HG03575 (cell line): ENCODE measurements around the gene A4GALT.
"Not testable (repeated sequence)": the region's sequence is repeated elsewhere in the genome, so short reads cannot be mapped to it uniquely, and the experiment has no call there.

Source experiments
- ATAC-seq: cut with Tn5 transposase; IDR thresholded peaks from one replicate; pipeline ENCODE4 v1.9.1; 2021; ENCODE audit not compliant: unreplicated experiment, insufficient number of reproducible peaks, low FRiP score; ENCODE audit errors: extremely low read depth

Gene A4GALT

GRCh38 chr22:42745118-42745517, 24.4 kb upstream of the A4GALT start:
- no peak for ATAC-seq

- no peak for ATAC-seq
These were observed 22.9 kb upstream of the A4GALT start for GRCh38 chr22:42743501-42743991.

- ATAC-seq: no peak
These were observed 22.3 kb upstream of the A4GALT start for GRCh38 chr22:42742940-42743339.

- ATAC-seq: not testable (repeated sequence)
These were observed 19.6 kb upstream of the A4GALT start for GRCh38 chr22:42740320-42740719.

DNA sequence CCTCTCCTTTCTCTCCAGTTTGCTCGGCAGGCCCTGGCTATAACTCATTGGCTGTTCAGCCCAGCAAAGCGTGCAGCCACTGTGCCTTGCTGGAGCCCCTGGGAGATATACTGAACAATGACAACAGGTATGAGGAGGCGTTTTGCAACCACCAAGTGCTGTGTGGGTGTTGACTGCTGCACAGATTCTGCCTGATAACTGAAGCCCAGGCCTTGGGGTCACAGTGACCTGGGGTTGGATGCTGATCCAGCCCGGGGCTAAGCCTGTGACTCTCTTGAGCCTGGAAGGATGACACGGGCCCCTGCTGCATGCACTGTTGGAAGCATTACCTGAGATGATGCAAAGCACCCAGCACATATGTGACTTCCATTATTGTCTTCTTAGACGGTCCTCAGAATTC, 13.7 kb upstream of the A4GALT start:
- ATAC-seq: no peak

DNA sequence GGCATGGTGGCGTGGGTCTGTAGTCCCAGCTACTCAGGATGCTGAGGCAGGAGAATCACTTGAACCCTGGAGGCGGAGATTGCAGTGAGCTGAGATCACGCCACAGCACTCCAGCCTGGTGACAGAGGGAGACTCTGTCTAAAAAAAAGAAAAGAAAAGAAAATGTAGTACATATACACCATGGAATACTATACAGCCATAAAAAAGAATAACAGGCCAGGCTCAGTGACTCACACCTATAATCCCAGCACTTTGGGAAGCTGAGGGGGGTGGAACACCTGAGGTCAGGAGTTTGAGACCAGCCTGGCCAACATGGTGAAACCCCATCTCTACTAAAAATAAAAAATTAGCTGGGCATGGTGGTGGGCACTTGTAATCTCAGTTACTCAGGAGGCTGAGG, 12.7 kb upstream of the A4GALT start:
- not testable (repeated sequence) for ATAC-seq

DNA sequence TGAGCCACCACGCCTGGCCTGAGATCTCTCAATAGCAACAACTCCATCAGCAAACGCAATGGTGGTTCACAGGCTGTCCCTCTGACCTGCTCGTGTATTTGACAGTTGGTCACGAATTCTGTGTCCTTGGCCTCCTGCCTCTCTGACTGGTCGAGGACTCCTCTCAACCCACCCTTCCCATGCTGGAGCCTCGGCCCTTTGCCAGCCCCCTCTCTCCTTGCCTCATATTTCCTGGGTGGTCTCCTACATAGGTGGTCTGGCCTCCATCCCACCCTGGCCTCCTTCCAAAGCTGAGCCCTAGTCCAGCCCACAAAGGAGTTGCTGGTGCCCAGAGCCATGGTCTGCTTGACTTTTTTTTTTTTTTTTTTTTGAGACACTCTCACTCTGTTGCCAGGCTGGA, 11.4 kb upstream of the A4GALT start:
- no peak for ATAC-seq

DNA sequence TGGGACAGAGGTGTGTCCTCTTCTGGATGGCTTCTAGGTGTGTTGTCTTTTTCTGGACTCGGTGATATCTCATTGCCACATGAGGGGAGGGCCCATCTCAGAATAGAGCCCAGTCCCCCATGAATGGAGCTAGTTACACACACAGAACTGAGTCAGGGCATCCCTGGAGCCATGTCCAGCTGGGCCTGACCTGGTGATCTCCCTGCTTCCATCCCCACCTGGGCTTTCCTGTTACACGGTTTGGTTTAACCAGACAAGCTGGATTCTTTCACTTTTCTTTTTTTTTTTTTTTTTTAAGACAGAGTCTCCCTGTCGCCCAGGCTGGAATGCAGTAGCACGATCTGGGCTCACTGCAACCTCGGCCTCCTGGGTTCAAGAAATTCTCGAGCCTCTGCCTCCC, 6.1 kb upstream of the A4GALT start:
- no peak for ATAC-seq

DNA sequence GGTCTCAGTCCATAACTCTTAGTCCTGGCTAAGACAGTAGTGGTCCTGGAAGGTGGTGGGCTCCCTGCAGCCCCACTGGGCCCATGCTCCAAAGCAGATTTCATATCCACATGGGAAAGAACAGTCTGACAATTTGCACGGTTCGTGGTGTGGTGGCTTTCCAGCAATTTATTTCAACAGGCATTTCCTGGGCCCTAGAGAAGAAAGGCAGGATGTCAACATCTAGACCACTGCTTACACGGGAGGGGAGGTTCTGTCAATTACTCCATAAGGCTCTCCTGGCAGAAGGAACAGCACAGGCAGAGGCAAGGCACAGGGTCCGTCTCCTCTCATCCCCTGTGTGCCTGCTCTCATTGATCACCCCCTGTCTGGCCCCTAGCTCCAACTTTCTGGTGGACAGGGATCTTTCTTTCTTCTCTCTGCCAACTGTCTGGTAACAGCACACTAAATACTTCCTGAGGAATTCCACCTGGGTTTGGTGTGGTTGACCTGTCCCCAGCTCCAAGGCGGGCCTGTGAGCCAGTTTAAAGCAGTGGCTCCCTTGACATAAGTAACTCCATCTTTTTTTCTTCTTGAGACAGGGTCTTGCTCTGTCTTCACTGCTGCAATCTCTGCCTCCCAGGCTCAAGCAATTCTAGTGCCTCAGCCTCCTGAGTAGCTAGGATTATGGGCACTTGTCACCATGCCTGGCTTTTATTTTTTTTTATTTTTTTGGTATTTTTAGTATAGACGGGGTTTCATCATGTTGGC, 5.1 kb upstream of the A4GALT start:
- no peak for ATAC-seq

DNA sequence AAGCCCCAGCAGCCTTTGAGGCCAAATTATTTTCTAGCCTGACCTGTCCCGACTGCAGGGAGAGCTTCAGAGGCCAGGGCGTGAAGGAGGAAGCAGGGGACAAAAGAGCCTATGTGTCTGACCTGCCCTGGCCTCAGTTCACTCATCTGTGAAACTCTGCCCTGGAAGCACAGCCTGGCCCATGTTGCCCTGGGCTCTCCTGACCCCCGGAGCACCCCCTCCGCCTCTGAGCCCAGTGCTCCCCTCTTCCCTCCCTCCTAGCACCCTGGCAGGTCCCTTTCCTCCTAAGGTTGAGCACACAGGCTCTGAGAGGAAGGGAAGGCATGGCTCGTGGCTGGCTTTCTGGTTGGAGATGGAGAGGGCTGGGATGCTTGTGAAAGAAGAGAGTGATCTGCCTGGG, 3.4 kb upstream of the A4GALT start:
- ATAC-seq: no peak

GRCh38 chr22:42721045-42721434, 370 bp upstream of the A4GALT start:
- no peak for ATAC-seq

DNA sequence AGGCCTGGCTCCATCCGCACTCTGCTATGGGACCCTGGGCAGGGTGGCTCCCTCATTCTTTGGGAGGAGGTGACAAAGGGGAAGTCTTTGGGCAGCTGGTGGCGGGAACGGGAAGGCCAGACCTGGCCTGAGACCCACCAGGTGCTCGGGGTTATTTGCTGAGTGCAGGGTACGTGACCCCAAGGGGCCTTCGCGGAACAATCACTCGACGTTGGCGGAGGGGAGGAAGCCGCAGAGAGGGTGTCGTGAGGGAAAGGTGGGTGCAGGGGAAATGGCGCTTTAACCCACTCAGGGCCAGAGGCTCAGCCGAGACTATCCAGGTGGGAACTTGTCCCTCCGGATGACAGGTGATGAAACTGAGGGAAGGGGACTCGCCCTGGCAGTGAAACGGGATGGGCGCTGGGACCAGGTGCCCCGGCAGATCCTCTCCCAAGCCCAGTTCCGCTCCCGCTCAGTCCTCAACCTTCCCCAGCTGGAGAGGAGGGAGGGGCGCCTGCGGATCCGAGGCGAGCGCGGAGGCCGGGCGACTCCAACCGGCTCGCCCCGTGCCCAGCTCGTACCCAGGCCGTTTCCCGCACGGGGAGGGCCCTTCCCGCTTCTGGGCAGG, 911 bp downstream of the A4GALT start:
- ATAC-seq: no peak

GRCh38 chr22:42719133-42719532, 1.5 kb downstream of the A4GALT start:
- ATAC-seq: no peak

GRCh38 chr22:42717197-42717928, 3.3 kb downstream of the A4GALT start:
- ATAC-seq: no peak

DNA sequence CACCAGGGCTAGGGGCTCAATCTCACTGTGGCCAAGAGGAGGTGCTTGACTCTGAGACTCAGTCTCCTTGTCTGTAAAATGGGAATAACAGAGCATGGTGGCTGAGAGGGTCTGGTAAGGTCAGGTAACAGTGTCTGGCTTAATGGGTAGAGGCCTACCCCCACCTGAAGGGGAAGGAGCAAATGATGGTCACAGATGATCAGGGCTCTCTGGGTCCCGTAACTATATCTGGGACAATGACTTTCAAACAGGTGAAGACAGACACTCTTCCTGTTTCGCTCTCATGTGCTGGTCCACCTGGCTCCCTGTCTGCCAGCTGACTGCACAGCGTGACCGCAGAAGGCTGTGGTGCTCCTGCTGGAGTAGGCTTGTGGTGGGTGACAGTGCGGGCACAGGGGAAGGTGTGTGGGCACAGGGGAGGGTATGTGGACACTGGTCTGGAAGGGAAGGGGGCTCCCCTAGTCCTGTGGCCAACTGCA, 4.0 kb downstream of the A4GALT start:
- ATAC-seq: no peak

- no peak for ATAC-seq
These were observed 4.4 kb downstream of the A4GALT start for GRCh38 chr22:42716221-42716620.

DNA sequence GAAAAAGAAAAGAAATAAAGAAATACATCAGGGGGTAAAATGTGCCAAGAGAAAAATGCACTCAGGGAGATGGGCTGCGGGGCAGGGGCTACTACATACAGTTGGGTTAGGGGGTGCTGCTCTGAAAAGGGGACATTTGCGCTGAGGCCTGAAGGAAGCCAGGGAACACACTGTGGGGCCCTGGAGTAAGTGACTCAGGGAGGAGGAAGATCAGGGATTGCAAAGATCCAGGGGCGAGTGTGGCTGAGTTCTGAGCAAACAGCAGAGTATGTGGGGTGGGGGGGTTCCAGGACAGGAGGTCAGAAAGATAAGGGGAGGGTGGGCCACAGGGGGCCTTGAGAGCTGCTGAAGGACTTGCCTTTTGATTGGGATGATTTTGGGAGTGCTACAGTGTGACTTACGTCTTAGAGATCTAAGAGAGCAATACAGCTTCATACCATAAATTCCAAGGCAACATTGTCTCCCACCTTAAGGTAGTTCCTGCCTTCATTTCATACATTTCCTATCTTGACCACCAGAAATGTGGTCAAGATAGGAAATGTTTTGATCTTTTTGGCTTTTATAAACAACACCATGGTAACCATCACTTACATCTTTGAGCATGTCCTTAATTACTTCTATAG, 5.8 kb downstream of the A4GALT start:
- no peak for ATAC-seq

DNA sequence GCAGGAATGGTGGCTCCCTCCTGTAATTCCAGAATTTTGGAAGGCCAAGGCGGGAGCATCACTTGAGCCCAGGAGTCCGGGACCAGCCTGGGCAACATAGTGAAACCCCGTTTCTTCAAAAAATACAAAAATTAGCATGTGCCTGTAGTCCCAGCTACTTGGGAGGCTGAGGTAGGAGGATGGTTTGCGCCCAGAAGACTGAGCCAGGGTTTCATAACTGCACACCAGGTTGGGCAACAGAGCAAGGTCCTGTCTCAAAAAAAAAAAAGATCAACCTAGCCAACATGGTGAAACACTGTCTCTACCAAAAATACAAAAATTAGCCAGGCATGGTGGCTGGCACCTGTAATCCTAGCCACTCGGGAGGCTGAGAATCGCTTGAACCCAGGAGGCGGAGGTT, 6.4 kb downstream of the A4GALT start:
- ATAC-seq: no peak
